ES-I3 (cell line): ENCODE data around the gene THADA.

Experiments
- H3K36me3 ChIP-seq: 2 replicates; pipeline ENCODE4 v1.6.1; 2013; ENCODE audit warnings: mild to moderate bottlenecking, low read length, control low read depth, moderate library complexity; ENCODE audit not compliant: insufficient read depth
- H3K4me1 ChIP-seq: 2 replicates; pipeline ENCODE4 v1.6.1; 2013; ENCODE audit warnings: mild to moderate bottlenecking, control low read depth, low read length; ENCODE audit not compliant: insufficient read depth
- H3K9ac ChIP-seq: 2 replicates; pipeline ENCODE4 v1.6.1; 2013; ENCODE audit warnings: low read depth, mild to moderate bottlenecking, low read length, moderate library complexity
- H3K9me3 ChIP-seq: 2 replicates; pipeline ENCODE4 v1.6.1; 2013; ENCODE audit warnings: mild to moderate bottlenecking, low read length, moderate library complexity; ENCODE audit not compliant: control insufficient read depth, insufficient read depth

Gene THADA

DNA sequence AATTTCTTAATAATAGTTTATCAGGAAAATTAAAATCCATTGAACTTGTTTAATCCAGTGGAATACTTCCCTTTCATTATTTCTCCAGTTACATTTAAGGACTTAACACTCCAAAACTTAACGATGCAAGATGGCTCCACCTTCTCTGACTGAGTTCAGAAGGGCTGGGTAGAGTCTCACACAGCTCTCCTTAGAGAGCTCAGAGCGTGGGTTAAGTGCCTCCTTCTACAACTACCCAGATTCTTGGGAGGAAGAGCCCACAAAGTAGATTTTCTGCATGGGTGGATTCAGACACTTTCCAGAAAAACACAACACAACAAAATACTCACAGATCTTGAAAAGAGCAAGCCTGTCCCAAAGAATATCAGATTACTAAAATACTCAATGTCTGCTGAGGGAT, 130.6 kb downstream of the THADA start:
- no peaks in the 10 kb centered on the region for H3K9me3 ChIP-seq
- no peaks in the 10 kb centered on the region for H3K36me3 ChIP-seq
- no peaks in the 10 kb centered on the region for H3K4me1 ChIP-seq
- H3K9ac ChIP-seq, result no peak overlapping the region

DNA sequence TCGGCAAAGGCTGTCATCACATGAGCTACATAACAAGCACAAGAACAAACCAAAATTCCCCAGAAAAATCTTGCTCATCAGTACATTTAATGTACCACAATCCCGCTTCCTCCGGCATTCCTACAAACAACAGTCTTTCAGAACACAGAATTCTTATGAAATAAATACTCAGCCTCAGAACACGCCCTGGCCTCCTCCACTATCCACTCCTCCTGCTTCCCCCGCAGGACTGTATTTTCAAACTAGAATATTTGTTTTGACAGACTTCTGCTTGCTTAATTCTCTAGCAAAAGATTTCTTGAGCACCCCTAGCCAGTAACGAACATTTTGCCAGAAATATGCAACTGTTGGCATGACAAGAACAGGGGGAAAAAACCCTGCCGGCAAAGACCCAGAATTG, 131.2 kb downstream of the THADA start:
- no peaks in the 10 kb centered on the region; the same call in 1 of the 2 replicates for H3K36me3 ChIP-seq
- no peaks in the 10 kb centered on the region for H3K9me3 ChIP-seq
- no peaks in the 10 kb centered on the region for H3K4me1 ChIP-seq

DNA sequence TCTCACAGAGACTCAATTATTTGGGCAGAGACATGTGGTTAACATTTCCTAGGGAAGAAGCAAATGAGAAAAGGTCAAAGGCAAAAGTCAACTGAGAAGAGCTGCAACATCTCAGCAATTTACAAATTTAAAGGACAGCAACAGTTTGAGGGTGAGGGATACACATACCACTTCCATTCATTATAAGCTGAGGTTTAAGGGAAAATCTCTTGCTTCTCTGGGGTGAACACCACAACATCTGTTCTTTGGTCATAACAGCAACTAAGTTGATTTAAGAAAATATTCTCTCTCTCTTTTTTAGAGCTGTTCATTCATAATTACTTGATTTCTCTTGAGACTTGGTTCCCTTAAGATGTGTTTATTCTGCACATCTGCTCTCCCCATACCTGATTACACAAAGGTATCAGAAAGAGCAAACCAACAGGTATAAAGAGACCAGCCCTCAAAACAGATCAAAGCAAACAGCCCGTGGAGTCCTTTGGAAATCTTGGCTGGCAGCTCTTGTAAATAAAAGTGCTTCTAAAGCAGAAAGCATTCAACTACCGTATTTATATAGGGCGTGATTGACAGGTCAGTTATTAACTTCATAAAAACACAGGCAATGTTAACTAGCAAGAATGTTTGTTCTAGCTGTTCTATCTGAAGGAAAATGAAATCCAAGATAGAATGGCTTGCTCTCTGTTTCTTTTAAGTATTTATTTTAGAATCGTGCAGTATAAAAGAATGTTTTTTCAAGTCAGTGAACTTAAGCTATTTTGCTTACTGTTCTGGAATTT, 132.8 kb downstream of the THADA start:
- Histone ChIP-seq H3K9ac (no peak overlapping the region), H3K4me1 (no peaks in the 10 kb centered on the region), H3K9me3 (no peaks in the 10 kb centered on the region), H3K36me3 (no peaks in the 10 kb centered on the region; the same call in 1 of the 2 replicates)

More for the DNA sequence above, 131.2 kb downstream of the THADA start:
- no peak overlapping the region for H3K9ac ChIP-seq

DNA sequence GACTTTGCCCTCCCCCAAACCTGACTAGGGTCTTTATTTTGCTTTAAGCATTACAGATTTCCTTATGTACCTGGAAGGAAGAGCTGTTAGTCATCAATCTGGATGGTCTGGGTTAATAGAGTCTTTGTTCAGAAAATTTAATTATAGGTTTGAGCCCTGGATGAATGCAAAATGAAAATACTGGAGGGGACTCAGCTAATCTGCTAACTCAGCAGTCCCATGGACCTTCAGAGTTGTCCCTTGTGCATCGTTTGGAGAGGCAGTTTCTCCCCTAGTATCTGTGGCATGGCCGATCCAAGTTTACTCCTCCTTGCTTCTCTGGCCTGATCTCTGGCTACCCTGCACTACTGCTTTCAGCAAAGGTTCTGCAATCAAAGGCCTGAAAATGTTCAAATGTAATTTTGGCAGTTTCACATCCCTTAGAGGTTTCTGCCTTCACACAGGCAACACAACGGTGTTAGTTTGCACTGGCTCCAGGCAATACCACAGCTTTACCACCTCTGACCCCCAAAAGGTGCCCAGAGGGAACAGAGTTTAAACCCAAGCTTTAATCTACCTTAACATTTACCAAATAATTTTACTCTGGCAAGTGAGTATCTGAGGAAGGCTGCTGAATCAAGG, 134.3 kb downstream of the THADA start:
- Histone ChIP-seq H3K4me1 (no peaks in the 10 kb centered on the region), H3K9me3 (no peaks in the 10 kb centered on the region), H3K36me3 (no peaks in the 10 kb centered on the region; the same call in 1 of the 2 replicates), H3K9ac (no peak overlapping the region)

DNA sequence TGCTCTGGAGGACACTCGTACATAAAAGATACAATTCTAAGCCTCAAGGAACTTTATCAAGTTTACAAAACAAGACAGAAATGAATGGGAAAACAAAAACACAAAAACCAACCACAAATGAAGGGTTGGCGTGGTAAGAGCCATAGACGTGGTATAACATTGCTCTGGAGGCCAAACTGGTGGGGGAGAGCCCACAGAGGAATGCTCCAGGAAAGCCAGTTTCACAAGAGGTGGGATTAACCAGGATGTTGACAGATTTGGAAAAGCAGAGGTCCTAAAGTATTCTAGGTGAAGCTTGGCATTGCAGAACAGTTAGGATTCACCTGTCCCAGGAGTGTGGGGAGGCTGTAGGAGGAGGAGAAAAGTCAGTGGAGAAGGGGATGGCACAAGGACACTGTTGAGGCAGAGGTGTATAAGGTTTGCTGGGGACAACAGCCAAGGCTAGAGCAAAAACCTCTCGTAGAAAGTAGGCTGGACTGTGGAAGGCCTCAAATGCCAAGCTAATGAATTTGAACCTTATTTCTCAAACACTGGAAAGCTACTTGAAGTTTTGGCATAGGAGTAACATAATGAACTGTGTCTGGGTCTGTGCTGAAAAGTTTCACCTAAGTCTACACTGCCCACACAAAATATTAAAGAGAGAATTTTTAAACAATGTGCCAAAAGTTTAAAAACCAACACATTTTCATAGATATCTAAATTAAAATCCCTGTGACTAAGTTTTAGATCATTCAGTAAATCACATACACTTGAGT, 135.1 kb downstream of the THADA start:
- Histone ChIP-seq H3K4me1 (no peaks in the 10 kb centered on the region; the same call in none of the 2 replicates), H3K9me3 (no peaks in the 10 kb centered on the region), H3K36me3 (no peaks in the 10 kb centered on the region; the same call in 1 of the 2 replicates), H3K9ac (no peak overlapping the region)

DNA sequence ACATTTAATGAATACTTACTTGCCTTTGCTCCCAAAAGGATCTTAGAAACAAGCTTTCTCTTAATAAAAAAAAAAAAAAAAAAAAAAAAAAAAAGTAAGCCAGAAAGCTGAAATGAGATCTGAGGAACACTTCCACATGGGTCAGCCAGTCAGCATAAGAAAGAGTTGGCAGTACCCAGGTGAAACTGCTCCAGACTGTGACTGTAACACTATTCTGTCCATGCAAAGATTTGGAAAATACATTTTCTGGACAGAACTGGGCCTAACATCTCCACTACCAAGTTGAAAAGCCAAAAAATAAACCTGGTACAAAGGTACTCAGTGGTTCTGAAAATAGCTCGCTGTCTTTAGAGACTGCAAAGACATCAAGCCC, 135.7 kb downstream of the THADA start:
- Histone ChIP-seq H3K9ac (no peak overlapping the region), H3K4me1 (no peaks in the 10 kb centered on the region; the same call in none of the 2 replicates), H3K36me3 (no peaks in the 10 kb centered on the region; the same call in 1 of the 2 replicates), H3K9me3 (no peaks in the 10 kb centered on the region)

DNA sequence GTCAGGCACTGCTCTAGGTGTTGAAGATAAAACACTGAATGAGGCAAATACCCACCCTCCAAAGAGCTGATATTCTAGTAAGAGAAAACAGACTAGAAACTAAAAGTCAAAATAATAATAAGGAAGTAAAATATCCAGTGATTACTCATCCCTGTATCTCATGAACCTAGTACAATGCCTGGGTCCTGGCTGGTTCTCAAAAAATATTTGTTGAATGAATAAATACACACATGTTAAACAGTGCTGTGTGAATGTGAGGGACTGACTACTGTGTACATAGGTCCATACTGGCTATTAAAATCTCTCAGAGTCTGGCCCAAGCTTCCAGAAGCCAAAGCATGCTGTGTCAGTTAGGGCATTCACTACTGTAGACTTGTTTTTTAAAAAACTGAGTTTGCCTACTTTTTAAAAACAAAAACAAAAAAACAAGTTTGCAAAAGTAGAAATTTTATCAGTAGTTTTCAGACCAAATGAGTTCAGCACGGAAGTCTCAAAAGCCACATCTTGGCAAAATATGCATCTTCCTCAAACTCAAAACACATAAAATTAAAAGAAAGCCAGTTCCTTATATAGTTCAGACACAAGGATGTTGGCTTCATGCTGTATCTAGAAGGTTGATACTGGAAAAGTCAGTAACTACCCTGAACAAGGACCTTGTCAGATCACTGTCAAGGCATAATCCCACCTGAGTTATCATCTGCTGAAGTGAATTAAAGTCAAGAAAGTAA, 136.2 kb downstream of the THADA start:
- H3K36me3 ChIP-seq, result no peaks in the 10 kb centered on the region; the same call in 1 of the 2 replicates
- no peaks in the 10 kb centered on the region; the same call in none of the 2 replicates for H3K4me1 ChIP-seq
- no peak overlapping the region for H3K9ac ChIP-seq
- H3K9me3 ChIP-seq, result no peaks in the 10 kb centered on the region

DNA sequence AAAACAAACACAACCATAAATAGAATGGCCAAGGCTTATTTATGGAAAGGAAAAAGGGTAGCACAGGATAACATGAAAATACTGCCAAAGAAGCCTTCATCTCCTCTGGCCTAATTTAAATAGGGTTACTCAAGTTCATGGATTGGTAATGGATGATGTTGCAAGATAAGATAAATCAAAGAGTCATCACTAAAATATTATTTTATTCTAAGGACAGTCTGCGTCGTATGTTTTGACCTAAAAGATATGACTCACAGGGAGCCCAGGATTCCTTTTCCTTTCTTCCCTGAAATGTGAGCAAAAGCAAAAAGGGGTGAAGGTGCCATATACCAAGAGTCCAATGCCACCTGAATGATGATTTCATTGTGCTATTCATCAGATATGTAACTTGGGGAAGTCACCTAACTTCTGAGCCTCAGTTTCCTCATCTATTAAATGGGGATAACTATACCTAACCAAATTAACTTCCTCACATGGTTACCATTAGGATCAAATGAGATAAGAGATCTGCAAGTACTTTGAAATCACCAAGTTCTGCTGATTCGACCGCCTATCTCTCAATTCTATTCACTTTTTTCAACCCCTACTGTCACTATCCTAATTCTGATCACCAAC, 137.7 kb downstream of the THADA start:
- no peaks in the 10 kb centered on the region for H3K9me3 ChIP-seq
- H3K4me1 ChIP-seq, result no peaks in the 10 kb centered on the region; the same call in none of the 2 replicates
- H3K9ac ChIP-seq, result no peak overlapping the region
- H3K36me3 ChIP-seq, result no peaks in the 10 kb centered on the region; the same call in 1 of the 2 replicates

DNA sequence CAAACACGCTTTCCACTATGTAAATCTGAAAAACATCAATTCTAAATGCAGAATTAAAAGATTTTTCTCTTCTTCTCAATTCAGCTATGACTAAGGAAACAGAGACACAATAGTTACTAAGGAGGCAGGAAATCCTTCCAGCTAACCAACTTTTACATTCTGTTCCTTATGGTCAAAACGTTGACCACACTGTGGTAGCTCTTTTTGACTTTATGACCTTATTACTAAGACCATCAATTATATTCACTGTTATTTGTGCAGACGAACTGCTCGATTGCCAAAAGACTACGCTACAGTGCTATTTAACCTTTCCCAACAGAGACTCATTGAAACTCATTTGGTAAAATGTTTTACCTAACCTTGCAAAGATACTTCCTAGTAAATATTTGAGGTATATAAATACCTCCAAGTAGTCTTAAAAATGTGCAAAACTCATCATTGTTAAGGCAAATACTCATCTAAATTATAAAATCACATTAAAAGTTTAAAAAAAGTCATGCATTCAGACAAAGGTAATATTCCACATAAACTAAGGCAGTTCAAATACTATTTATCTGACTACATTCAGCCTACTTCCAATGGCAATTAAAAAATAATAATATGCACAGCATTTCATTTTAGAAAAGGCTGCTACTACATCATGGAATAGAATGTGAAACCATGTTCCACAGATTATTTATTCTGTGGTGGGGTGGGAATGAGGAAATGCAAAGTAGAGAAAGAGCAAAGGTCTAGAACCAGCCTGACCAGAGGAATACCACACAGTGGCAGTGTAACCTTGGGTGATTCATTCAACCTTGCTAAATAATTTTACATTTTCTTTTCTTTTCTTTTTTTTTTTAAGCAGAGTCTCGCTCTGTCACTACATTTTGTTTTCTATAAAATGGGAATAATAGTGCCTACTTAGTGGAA, 139.9 kb downstream of the THADA start:
- Histone ChIP-seq H3K4me1 (no peaks in the 10 kb centered on the region; the same call in none of the 2 replicates), H3K36me3 (no peaks in the 10 kb centered on the region; the same call in 1 of the 2 replicates), H3K9ac (no peak overlapping the region), H3K9me3 (no peaks in the 10 kb centered on the region)

DNA sequence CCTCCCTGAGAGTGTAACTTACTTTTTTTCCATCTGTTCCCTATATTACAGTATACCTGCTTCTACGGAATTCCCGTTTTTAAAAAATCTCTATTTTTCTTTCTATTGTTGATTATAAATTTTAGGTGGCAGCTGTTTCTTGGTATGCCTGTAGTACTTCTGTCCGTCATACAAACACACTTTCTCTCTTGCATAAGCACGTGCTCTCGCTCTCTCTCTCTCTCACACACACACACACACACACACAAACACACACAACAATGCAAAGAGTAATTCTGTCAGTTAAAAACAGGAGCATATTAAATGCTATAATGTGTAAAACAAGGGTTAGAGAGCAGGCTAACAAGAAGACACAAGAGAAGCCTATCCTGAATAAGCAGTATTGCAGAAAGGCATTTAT, 140.5 kb downstream of the THADA start:
- Histone ChIP-seq H3K4me1 (no peaks in the 10 kb centered on the region; the same call in none of the 2 replicates), H3K9me3 (no peaks in the 10 kb centered on the region), H3K9ac (no peak overlapping the region), H3K36me3 (no peaks in the 10 kb centered on the region; the same call in 1 of the 2 replicates)

DNA sequence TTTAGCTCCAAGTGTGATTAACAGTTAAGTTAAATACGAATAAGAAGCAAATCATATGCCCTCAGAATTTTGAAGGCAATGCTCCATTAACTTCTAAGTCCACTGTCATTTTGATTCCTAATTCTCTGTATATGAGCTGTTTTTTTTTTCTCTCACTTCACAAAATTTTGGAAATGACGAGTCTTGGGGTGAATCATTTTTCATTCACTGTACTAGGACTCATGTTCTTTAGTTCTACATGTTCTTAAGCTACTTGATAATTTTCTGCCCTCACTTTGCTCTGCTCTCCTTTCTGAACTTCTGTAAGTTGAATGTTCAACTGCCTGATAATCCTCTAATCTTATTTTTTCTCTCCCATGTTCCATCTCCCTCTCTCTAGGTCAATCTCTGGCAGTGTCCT, 141.0 kb downstream of the THADA start:
- Histone ChIP-seq H3K36me3 (no peaks in the 10 kb centered on the region; the same call in 1 of the 2 replicates), H3K9ac (no peak overlapping the region), H3K9me3 (no peaks in the 10 kb centered on the region), H3K4me1 (no peaks in the 10 kb centered on the region; the same call in none of the 2 replicates)

DNA sequence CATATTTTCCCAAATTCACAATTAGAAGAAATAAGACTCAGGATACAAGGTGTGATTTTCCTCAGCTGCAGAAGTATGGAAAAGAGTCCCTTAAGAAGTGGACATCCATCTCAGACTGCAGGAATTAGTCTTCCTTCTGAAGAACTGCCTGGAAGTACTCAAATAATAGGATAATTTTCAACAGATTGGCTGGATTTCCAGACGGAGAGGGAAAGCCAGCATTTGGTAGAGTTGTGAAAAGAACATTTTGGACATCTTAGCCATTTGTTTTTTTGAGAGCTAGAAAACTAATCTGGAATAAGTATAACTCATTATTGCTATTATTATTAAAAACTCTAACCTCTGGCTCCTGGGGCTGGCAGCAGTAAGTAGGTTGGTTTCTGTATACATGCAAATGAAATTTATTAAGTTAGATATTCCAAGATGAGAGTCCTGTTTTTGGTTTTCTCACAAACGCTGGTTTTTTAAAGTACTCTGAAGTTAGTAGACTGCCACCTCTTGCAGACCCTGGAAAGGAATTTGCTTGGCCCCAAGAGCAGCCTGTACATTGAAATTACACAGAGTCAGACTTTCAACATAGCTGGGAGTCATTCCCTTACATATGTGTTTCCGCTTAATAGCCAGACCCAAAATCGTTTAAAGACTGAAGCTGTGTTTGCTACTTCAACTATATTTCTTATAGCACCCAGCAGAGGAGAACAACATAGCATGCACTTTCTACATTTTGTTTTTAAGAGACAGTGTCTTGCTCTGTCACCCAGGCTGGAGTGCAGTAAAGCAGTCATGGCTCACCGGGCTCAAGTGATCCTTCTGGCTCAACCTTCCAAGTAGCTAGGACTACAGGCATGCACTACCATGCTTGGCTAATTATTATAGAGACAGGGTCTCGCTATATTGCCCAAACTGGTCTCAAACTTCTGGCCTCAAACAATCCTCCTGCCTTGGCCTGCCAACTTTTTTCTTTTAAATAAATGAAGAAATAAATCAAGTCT, 142.4 kb downstream of the THADA start:
- no peak overlapping the region for H3K9ac ChIP-seq
- no peaks in the 10 kb centered on the region for H3K36me3 ChIP-seq
- no peaks in the 10 kb centered on the region for H3K9me3 ChIP-seq
- peaks cover 4% of the 10 kb centered on the region for H3K4me1 ChIP-seq
